Prostate gland (tissue), 2 donors: ENCODE data around the gene TBL1X.

Source experiments
- CTCF ChIP-seq, 4 experiments: fragments of 200-600 bp in 2 of 4; fragments of 450-650 bp in 2 of 4; sonication (generic) in 2 of 4; IDR thresholded peaks; 1 replicate in 3 of 4; 2 replicates in 1 of 4; pipeline ENCODE4 v1.5.1; 2016 to 2019; ENCODE audit warnings: antibody characterized with exemption in 4 of 4, mild to moderate bottlenecking in 2 of 4, moderate library complexity in 2 of 4
- POLR2A ChIP-seq: fragments of 450-650 bp; IDR thresholded peaks from one replicate; pipeline ENCODE4 v1.6.1; 2016; ENCODE audit warnings: antibody characterized with exemption, mild to moderate bottlenecking
- POLR2AphosphoS5 ChIP-seq: sonication (generic); formaldehyde crosslinking; IDR thresholded peaks from one replicate; pipeline ENCODE4 v1.6.1; 2017; ENCODE audit warnings: antibody characterized with exemption

GRCh38 chrX:9537781-9538180 lies 72.9 kb downstream of the TBL1X start:
- TF ChIP-seq CTCF (IDR thresholded peaks at IDR 0.05) (no peak), POLR2A (no peak), POLR2AphosphoS5 (no peak)
